GM19397 (cell line): ENCODE results near the gene UROS.

Experiments
- ATAC-seq: cut with Tn5 transposase; IDR thresholded peaks from one replicate; pipeline ENCODE4 v1.9.1; 2021; ENCODE audit warnings: mild to moderate bottlenecking, moderate library complexity; ENCODE audit not compliant: unreplicated experiment

The UROS gene

DNA sequence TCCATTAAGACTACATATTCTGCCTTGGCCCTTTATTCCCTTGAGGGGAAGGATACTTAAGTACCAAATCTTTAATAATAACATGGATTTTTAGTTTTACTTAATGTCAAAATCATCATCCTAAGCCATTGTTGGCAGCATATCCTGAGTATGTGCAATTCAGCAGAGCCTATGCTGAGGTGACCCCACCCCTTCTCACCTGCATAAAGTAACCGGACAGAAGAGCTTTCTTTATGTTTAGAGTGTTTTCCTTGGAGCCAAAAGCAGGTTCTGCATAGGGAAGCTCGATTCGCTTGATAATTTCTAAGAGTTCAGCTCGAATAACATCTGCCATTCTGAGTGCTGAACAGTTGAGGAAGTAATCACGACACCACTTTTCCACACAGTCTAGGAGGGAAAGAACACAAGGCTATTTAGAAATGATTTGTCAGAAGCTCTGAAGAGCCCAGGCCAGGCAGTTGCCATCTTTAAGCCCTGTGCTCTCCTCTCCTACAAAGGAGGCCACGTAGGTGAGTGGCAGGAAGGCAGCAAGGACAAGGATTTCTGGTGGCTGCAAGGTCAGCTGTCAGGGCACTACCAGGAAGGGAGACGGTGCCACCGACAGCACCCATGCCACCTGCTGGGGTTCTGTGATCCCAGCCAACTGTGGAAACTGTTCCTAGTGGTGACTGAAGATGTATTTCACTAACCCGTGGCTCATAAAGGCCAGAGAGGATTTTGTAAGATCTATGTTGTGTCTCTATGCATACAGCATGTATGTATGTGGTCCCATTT lies 15.9 kb upstream of the UROS start:
- no peak for ATAC-seq

DNA sequence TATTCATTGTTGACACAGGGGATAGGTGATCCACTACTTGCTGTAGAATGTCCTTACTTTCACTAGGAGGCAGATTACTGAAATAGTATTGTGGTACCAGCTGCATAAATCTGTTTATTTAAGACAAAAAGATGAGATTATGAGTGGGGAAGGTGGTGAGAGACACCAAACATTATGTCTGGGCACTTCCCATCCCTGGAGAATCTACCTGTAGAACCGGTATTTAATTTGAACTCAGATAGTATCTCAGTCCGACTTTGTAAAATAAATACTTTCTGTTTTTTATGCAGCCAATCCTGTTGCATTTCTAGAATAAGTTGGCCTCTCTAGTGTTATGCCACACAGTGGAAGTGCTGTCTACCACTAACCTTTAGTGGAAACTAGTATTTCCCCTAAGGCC lies 13.7 kb upstream of the UROS start:
- no peak for ATAC-seq

DNA sequence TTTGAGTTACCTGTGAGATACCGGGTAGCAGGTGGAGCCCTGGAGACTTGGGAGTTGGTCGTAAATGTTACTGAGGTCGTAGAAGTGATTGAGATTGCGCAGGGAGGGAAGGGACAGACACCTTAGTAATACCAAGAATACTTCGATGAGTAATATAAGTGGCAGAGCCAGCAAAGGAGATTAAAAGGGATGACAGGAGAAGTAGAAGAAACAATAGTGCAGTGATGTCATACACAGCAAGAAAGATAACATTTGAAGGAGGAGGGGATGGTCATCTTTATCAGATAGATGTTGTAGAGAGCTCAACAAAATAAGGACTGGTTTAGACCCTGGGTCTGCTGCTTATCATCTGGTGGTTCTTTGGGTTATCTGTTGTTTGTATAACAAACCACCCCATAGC lies 5.3 kb upstream of the UROS start:
- ATAC-seq, result no peak

DNA sequence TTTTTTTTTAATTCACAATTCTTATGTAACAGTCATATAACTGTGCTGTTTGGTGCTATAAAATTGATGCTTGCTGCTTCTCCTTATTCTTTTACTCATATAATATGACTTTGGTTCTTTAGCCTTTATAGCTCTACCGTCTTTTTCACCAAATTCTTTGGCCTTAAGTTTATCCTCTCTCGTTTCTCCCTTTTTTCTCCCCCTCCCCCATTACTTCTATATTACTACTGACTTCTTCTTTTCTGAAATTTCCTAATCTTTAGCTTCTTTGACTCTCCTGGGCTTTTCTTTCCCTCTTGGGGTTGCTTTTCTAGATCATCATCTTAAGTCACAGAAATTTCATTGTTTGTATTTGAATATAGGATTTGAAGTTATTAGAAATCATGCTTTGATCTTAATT lies 4.1 kb upstream of the UROS start:
- ATAC-seq, result no peak

DNA sequence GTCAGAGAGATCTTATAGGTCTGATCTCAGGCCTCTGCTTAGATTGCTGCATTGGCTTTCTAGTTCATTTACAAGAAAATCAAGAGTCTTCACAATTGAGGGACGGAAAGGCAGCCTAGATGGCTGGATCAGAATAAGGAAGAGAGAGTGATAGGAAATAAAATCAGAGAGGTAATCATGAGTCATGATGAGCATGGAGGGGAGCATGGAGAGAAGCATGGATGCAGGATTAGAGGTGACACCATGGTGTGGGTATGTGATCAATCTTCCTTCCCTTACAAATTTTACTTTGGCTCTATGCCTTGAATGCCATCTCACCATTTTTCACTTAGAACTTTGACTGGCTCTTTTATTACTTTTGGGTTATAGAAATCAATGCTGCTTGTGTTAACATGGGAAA lies 1.7 kb upstream of the UROS start:
- no peak for ATAC-seq

DNA sequence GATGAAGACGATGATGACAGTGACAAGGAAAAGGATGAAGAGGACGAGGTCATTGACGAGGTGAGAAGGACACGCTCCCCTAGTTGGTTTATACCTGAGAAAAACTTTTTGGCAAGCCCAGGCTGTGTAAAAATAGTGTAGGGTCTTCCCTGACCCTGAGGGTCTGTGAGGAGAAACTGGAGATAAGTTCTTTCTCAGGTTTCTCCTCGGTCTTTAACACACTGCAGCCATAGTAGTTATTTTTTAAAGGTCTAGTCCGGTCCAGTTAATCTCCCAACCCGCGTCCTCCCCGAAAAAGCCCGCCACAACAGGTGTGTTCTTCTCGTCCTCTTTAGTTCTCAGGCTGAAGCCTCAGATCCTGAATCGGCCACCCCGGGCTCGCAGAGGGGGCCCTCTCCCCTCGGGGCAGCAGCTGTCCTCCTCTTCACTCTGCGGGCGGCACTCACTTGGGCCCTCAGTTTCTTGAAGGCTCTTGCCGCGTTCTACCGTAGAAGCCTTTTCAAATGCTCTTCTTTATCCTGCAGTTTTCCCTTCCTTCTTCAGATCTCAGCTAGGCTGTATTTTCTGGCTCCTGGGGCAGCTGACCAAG lies 699 bp upstream of the UROS start:
- no peak for ATAC-seq

DNA sequence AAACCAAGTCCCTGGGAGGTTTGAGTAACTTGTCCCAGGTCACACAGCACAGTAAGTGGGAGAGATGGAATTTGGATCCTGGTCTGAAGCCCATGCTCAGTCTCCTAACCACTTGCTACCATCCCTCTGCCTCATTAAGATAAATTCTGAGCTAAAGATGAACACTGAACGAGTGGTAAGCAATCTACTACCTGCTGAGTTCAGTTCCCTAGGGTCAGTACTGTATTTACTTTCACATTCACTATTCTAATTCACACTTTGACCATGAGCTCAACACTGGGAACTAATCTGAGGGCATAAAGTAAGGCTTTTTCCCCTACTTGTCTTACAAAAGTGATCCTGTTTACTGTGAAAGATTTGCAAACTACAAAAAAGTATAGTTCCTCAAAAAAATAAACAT lies 2.4 kb downstream of the UROS start:
- ATAC-seq, result no peak

DNA sequence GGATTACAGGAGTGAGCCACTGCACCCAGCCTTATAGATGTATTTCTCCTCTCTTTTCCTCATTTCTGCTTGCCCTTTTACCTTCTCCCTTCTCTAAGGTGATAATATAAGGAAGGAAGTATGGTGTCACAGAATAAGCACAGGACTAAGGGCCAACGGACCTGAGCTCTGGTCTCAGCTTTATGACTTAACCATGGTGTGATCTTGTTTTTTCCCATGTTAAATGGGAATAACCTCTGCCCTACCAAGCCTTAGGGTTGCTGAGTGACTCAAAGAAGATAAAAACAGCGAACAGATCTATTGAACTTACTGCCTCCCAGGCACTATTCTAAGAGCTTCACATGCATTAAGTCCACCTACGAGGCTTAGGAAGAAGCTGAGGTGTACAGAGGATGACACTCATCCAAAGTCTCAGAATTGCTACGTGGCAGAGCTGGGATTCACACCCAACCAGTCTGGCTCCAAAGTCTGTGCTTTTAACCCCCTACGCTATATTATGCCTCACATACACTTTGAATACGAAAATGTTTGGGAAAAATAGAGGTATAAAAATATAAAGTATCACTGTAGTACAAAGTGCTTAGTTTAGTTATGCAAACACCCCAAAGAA lies 5.6 kb downstream of the UROS start:
- no peak for ATAC-seq

DNA sequence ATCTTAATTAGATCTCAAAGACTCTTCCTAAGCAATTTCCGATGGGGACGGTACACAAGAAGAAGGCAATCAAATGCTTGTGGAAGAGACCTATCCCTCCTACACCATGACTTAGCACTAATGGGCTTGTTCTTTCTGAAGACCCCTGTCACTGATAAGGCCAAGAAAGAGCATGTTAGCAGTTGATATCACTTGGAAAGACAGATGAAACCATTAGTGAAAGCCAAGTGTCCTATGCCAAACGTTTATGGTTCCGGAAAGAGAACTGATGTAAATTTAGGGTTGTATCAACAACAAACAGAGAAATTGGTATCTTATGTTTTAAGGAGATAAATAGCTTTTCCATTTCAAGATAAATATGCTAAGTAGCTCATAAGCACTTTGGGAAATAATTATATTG lies 6.5 kb downstream of the UROS start:
- no peak for ATAC-seq

DNA sequence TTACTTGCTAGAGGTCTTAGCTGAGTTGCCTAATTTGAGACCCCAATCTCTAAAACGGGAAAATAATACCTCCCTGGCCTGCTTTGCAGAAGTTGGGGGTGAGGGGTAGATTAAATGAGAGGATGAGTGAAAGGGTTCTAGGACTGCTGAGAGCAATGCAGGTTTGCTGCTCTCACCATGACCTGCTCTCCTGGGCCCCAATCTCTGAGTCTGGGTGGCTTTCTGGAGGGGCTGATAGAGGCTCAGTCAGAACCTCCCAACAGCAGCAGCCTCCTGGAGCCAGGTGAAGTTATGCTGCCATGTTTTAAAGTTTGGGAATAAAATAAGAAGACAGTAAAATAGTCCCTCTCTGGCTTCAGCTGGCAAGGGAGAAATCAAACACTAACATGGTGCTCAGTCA lies 7.3 kb downstream of the UROS start:
- ATAC-seq, result no peak

DNA sequence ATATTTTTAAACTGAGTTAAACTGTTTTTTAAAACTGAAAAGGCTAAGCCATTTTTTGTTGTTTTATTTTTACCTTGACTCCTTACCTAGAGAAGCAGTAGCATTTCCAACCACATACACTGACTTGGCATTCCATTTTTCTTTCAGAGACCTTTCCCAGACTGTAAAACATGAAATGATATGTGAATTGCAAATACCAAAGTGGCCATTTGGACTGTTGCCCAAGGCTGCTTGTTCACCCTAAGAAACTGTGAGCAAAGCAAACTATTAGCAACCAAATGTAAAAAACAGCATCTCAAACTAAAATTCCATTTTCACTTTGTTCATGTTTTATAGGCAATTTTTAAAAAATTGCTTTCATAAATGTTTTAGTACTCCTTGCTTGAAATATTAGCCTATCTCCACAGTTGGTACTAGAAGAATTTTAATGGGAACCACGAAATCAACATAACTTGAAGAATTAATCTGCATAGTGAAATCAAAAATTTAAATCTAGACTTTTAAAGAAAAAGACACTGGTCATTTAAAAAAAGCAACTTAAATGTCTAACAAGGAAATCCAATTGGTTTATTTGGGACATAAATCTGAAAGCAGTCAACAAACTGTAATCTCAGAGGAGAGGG lies 10.8 kb downstream of the UROS start:
- ATAC-seq, result no peak

DNA sequence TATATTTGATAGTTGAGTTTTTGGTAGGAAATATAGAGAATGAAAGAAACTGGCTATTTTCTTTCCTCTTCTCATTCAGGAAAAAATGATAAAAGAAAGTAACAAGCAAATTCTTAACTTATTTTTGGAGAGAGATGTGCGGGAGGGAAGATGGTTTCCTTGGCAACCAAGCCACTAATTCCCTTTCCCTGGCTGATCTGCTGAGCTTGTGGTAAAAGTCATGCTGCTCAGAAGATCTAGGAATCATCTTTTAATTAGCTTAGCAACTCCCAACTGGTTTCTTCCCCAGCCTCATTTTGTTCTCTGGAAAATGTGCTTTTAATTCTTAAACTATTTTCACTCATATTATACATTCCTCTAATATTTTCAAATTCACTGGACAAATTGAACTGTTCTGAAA lies 11.8 kb downstream of the UROS start:
- no peak for ATAC-seq

DNA sequence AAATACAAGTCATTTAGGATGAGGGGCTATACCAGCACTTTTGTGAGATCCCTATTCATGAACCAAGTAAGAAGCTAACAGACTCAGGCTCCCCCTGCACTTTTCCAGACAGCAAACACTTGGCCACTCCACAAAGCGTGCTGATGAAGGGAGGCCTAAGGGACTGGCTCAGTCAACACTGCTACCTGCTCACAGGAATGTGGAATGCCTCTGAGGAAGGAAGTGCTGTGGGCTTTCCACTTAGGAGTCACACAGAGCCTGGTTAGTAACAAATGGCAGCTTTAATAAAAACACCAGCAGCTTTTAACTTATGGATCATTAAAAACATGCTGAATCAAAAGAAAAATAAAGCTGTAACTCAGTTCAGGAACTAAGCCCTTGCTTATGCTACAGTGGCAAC lies 15.0 kb downstream of the UROS start:
- ATAC-seq, result no peak

DNA sequence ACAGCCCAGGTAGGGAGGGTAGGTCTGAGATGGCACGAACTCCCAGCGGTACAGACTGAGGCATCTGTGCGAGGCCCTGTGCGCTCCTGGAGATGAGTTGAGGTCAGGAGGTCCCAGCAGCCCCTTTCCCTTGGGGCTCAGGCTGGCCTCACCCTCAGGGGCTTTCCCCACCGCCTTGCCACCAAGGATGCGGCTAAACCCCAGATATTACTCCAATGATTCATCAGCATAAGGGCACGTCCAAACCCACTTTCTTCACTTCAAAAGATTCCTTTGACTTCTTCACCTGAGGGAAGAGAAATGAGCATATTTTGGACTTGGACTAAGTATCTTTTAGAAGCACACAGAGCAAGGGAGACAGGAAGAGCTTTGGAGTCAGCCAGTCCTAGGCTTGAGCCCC lies 20.3 kb downstream of the UROS start:
- no peak for ATAC-seq

DNA sequence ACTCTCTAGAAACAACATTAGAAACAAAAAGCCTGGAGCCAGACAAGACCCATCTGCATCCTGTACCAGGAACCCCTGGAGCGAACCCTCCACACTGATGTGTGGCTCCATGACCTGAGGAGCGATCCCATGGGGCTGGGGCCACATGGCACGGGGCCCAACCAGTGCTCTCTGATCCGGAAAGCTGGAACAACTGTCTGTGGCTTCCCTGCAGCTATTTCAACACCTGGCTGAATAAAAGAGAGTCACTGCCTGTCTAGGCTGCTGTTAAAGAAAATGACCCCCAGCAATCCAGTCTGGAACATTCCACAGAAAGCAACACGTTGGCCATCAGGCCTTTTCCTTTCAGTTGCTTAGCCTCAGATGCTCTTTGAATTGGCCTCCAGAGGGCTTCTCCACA lies 20.9 kb downstream of the UROS start:
- ATAC-seq, result no peak

DNA sequence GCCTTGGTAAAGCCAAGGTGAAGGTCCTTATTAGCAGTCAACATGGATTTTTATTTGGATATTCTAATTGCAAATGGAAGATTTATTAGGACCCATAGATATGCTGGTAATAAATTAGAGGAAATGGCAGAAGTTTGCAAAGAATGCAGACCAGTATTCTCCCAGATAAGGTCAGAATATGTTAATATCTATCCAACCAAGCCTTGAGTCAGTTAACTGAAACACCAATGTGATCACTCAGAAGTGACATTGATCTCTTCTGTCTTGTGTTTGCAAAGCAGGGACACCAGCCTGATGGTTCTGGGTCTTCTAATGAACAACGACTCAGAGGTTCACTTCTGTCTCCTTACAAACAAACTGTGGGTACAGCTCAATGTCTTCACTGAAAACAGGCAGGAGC lies 21.5 kb downstream of the UROS start:
- no peak for ATAC-seq

DNA sequence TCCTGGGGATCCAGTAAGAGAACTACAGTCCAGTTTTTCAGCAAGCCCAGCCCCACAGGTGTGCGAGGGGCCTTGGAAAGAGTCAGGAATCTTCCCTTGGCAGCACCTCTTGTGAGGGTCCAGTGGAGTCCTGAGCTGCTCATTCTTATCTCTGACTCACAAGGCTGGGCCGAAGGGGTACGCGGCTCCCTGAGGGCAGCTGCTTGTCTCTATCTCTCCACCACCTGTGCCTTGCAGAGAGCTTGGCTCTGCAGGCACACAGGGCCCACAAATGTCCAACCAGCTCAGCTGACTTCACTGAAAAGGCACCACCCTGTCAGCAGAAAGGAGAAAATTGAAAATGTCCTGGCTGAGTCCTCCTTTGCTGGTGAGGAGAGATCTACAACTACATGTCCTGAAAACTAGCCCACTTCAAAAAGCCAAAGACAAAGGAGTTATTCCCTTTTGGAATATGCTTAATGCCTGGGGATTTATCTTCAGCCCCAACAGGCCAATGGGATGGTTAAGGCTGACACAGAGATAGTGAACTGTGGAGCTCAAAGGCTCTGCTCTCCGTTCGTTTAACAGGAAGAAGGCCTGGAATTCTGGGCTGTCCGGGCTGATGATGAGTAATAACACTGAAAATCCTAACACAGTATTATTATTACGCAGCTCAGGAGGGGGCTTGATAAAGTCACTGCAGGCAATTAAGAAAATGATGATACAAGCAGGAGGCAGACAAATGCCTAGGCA lies 23.4 kb downstream of the UROS start:
- ATAC-seq, result no peak

DNA sequence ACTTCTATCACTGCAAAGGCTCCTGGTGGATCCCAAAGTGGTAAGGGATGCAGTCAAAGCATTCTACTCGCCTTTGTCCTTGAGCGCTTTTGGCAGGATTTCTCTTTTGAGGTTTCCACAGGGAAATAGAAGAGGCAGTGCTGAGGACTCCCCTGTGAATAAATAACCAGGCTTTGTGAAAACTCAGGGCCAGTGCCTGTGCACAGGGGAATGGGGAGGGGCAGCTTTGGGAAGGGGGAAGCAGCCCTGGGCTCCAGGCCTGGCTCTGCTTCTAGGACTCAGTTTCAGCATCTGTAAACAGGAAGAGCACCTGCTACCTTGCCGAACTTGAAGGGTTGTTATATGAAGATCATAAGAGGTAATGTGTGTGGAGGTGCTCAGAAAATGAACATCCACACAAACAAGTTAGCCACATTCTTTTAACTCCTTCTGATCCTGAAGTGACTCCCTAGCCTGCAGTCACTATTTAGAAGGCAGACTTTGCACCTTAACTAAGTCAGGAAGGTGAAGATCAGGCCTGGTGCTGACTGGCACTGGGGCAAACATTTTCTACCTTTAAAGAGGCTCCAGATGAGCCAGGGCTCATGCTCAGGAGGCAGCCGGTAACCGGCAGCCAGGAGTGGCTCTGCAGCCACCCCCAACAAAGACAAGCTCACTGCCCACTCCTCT lies 24.9 kb downstream of the UROS start:
- no peak for ATAC-seq

DNA sequence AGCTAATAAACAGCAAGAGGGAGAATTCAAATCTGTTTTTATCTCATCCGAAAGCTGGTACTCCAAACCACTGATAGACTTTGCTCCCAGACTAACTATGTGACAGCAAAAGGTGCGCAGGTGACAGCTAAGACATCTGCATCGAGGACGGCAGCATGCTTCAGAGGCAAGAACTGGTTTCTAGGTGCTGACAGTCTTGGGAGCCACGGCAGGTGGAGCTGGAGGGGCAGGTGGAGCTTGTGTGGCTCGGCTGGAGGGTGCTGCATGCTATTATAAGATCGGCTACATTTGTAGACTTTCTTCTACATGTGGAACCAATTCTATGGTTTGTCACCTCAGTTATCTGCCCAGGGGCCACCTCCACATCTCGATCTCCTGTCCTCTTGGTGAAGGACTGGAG lies 25.6 kb downstream of the UROS start:
- no peak for ATAC-seq

DNA sequence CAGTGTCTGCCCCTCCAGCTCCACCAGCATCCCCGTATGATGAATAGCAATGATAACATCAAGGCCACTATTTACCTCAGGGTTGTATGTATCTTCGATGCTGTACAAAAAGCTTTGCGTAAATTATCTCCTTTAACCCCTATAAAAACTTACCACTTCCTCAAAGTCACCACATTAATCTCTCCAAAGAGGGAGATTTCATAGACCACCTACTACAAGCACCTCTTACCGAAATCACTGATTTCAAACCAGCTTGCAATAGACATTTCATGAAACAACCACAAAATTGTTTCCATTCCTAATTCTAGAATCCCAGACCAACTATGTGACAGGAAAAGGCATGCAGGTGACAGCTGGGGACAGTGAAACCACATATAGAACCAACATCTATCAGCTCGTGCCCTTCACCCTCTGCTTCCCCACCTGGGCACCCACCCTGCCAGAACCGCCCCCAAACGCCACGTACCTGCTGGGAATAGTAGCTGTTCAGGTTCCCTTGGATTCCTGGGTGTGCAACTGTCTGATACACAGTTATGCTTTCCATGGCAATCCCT lies 27.3 kb downstream of the UROS start:
- no peak for ATAC-seq

DNA sequence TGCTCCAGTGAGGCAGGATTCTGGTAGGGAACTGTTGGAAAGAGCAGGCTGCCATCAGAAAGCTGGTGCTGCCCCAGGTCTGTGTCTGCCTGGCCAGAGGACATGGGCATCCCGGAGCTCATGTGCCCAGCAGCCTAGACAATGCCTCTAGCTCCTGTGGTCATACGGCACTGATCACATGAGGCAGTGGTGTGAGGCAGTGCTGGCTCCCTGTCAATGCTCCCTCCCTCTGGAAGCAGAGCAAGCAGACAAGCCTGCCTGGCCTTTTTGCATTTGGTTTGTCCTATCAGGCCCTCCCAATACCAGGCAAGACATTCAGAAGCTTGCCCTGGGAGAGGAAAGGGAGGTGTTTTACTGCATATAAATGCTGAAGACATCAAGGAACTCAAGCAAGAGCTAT lies 27.9 kb downstream of the UROS start:
- no peak for ATAC-seq
